WTC11 (cell line): ENCODE measurements around the gene GABBR2. TPM values are rescaled to one million over a fixed set of nuclear protein-coding genes. Genes with fewer than 3 reads are reported as not detected.

Experiments used
- ATAC-seq: fragments of 200-7000 bp; cut with Tn5 transposase; 2 replicates; pipeline ENCODE4 v1.10.0; 2021; ENCODE audit warnings: mild to moderate bottlenecking, moderate library complexity
- CTCF ChIA-PET: fragments of 300-600 bp; sonication (Branson Sonifier 250); formaldehyde crosslinking; loops from one replicate; lab custom pipeline; 2021; ENCODE audit warnings: antibody characterized with exemption; lab: Charles Lee
- POLR2A ChIA-PET: fragments of 350-600 bp; sonication (Branson Sonifier 250); formaldehyde crosslinking; loops from one replicate; lab custom pipeline; 2021; ENCODE audit warnings: antibody characterized with exemption; lab: Charles Lee
- DNase-seq: peaks from one replicate; pipeline ENCODE4 v3.0.0; 2021; ENCODE audit warnings: low spot score
- H3K27ac Mint-ChIP-seq: 2 replicates; pipeline ENCODE4 v1.8.0; 2021; ENCODE audit warnings: mixed read lengths
- H3K27me3 Mint-ChIP-seq: 2 replicates; pipeline ENCODE4 v1.8.0; 2021; ENCODE audit warnings: low read depth, mild to moderate bottlenecking, moderate library complexity, mixed read lengths
- H3K36me3 Mint-ChIP-seq: 2 replicates; pipeline ENCODE4 v1.8.0; 2021; ENCODE audit warnings: mixed read lengths
- H3K4me1 Mint-ChIP-seq: 2 replicates; pipeline ENCODE4 v1.8.0; 2022; ENCODE audit warnings: mixed read lengths
- H3K4me3 Mint-ChIP-seq: 2 replicates; pipeline ENCODE4 v1.8.0; 2021; ENCODE audit warnings: mild to moderate bottlenecking, moderate library complexity, mixed read lengths
- H3K9me3 Mint-ChIP-seq: 2 replicates; pipeline ENCODE4 v1.8.0; 2021; ENCODE audit warnings: mixed read lengths
- ATF1 ChIP-seq: sonication (generic); formaldehyde crosslinking; IDR thresholded peaks from 2 replicates; pipeline ENCODE4 v1.8.1; 2023; ENCODE audit warnings: mild to moderate bottlenecking, moderate library complexity, missing genetic modification reagents
- CREB1 ChIP-seq: sonication (generic); formaldehyde crosslinking; IDR thresholded peaks from 2 replicates; pipeline ENCODE4 v1.8.0; 2023; ENCODE audit warnings: mild to moderate bottlenecking, missing genetic modification reagents
- EMX1 ChIP-seq: fragments of 250-450 bp; sonication (Bioruptor Pico); IDR thresholded peaks from 2 replicates; pipeline ENCODE4 v1.8.0; 2021; ENCODE audit warnings: mild to moderate bottlenecking
- JAZF1 ChIP-seq: fragments of 250-450 bp; sonication (Bioruptor Pico); IDR thresholded peaks from 2 replicates; pipeline ENCODE4 v1.9.0; 2021; ENCODE audit warnings: moderate library complexity, mild to moderate bottlenecking, inconsistent platforms
- NR1H2 ChIP-seq: sonication (generic); formaldehyde crosslinking; IDR thresholded peaks from 2 replicates; pipeline ENCODE4 v1.9.0; 2021; ENCODE audit warnings: mild to moderate bottlenecking, moderate library complexity, missing genetic modification reagents
- NR3C1 ChIP-seq: sonication (generic); formaldehyde crosslinking; conservative IDR thresholded peaks from 2 replicates; pipeline ENCODE4 v1.8.1; 2023; ENCODE audit warnings: low read depth, mild to moderate bottlenecking, missing genetic modification reagents
- OVOL2 ChIP-seq: fragments of 250-450 bp; sonication (Bioruptor Pico); IDR thresholded peaks from 2 replicates; pipeline ENCODE4 v1.9.0; 2021; ENCODE audit warnings: mild to moderate bottlenecking, borderline replicate concordance
- PRRX2 ChIP-seq: fragments of 250-450 bp; sonication (Bioruptor Pico); IDR thresholded peaks from 2 replicates; pipeline ENCODE4 v1.8.0; 2021; ENCODE audit warnings: mild to moderate bottlenecking
- RORB ChIP-seq: fragments of 250-450 bp; sonication (Bioruptor Pico); IDR thresholded peaks from 2 replicates; pipeline ENCODE4 v1.9.0; 2021; ENCODE audit warnings: mild to moderate bottlenecking
- SMAD3 ChIP-seq: sonication (generic); formaldehyde crosslinking; IDR thresholded peaks from 2 replicates; pipeline ENCODE4 v1.8.0; 2022; ENCODE audit warnings: missing genetic modification reagents, mild to moderate bottlenecking, borderline replicate concordance
- TCF7 ChIP-seq: sonication (generic); formaldehyde crosslinking; IDR thresholded peaks from 2 replicates; pipeline ENCODE4 v1.8.0; 2022; ENCODE audit warnings: mild to moderate bottlenecking, low read depth, missing genetic modification reagents, moderate library complexity
- USF1 ChIP-seq: sonication (generic); formaldehyde crosslinking; IDR thresholded peaks from 2 replicates; pipeline ENCODE4 v1.8.0; 2022; ENCODE audit warnings: mild to moderate bottlenecking, missing genetic modification reagents
- ZNF121 ChIP-seq: sonication (generic); formaldehyde crosslinking; IDR thresholded peaks from 2 replicates; pipeline ENCODE4 v1.8.0; 2023; ENCODE audit warnings: missing genetic modification reagents
- ZNF138 ChIP-seq: sonication (generic); formaldehyde crosslinking; conservative IDR thresholded peaks from 2 replicates; pipeline ENCODE4 v1.8.1; 2022; ENCODE audit warnings: mild to moderate bottlenecking, moderate library complexity, missing genetic modification reagents
- total RNA-seq: library from RNA; stranded (reverse); gene quantifications from 3 replicates; pipeline ENCODE4 v1.2.3, GENCODE V29; 2021
- TF ChIP-seq, protein P1 (sequence below): sonication (generic); formaldehyde crosslinking; IDR thresholded peaks from 2 replicates; pipeline ENCODE4 v1.8.0; 2023; ENCODE audit warnings: mild to moderate bottlenecking, missing genetic modification reagents
- TF ChIP-seq, protein P2 (sequence below): sonication (generic); formaldehyde crosslinking; IDR thresholded peaks from 2 replicates; pipeline ENCODE4 v1.8.1; 2023; ENCODE audit warnings: mild to moderate bottlenecking, missing genetic modification reagents, borderline replicate concordance
- TF ChIP-seq, protein P3 (sequence below): sonication (generic); formaldehyde crosslinking; IDR thresholded peaks from 2 replicates; pipeline ENCODE4 v1.8.1; 2023; ENCODE audit warnings: mild to moderate bottlenecking, missing genetic modification reagents
- TF ChIP-seq, protein P4 (sequence below): sonication (generic); formaldehyde crosslinking; conservative IDR thresholded peaks from 2 replicates; pipeline ENCODE4 v1.8.1; 2023; ENCODE audit warnings: mild to moderate bottlenecking, low read depth, missing genetic modification reagents, moderate library complexity
- TF ChIP-seq, protein P5 (sequence below): sonication (generic); formaldehyde crosslinking; IDR thresholded peaks from 2 replicates; pipeline ENCODE4 v1.8.1; 2023; ENCODE audit warnings: mild to moderate bottlenecking, missing genetic modification reagents, moderate library complexity

Gene GABBR2
- total RNA-seq, 1 experiment from 2014 or later: 0.92 TPM

- Mint-ChIP-seq H3K9me3 (no peaks in the 10 kb centered on the region), H3K27ac (no peak overlapping the region), H3K36me3 (no peaks in the 10 kb centered on the region), H3K27me3 (no peaks in the 10 kb centered on the region), H3K4me1 (no peaks in the 10 kb centered on the region), H3K4me3 (no peak overlapping the region)
- peak; percentile 91 for ATAC-seq
- peak; percentile 46 for DNase-seq
- CTCF ChIA-PET: interaction anchor here (0.6 to 1.3 kb wide), 3 partner anchors 34 to 107 kb away, joined by 3 to 10 read pairs (median 6); no protein-coding TSS in a partner anchor
- no peak for TF ChIP-seq NR3C1 (CRISPR knock-in tag)
- POLR2A ChIA-PET: no interaction called here
These were observed 137.9 kb downstream of the GABBR2 start for GRCh38 chr9:98570663-98571440.

DNA sequence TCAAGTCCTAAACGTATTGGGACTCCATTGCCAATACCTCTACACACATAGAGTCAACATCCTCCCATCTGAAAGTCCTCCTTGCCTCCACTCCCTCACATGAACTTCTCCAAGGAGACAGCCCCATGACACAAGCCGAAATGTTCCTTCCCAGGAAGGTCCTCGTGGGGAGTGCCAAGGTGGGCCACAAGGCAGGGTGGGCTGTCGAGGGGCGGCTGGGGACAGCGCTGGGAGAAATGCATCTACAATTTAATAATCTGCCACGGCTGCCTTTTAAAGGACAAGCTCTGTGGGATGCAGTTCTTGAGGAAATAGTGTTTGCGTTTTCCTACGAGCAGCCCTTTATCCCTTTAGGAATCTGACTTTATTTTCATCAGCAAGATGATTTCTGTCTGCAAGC, 138.7 kb downstream of the GABBR2 start:
- no peaks in the 10 kb centered on the region for H3K27me3 Mint-ChIP-seq
- no peaks in the 10 kb centered on the region for H3K36me3 Mint-ChIP-seq
- ChIA-PET CTCF (interaction anchor here (0.9 to 1.3 kb wide), 2 partner anchors 12 to 34 kb away, joined by 3 to 10 read pairs; no protein-coding TSS in a partner anchor), POLR2A (no interaction called here)
- H3K4me1 Mint-ChIP-seq: no peaks in the 10 kb centered on the region
- H3K27ac Mint-ChIP-seq: no peak overlapping the region
- H3K4me3 Mint-ChIP-seq: no peak overlapping the region
- DNase-seq: no peak
- no peak for ATAC-seq
- no peaks in the 10 kb centered on the region for H3K9me3 Mint-ChIP-seq
- no peak for TF ChIP-seq PRRX2
- TF ChIP-seq SMAD3: no peak
- TF ChIP-seq NR3C1 (CRISPR knock-in tag): no peak
- no peak for TF ChIP-seq ATF1 (CRISPR knock-in tag)
- TF ChIP-seq, protein P1, sequence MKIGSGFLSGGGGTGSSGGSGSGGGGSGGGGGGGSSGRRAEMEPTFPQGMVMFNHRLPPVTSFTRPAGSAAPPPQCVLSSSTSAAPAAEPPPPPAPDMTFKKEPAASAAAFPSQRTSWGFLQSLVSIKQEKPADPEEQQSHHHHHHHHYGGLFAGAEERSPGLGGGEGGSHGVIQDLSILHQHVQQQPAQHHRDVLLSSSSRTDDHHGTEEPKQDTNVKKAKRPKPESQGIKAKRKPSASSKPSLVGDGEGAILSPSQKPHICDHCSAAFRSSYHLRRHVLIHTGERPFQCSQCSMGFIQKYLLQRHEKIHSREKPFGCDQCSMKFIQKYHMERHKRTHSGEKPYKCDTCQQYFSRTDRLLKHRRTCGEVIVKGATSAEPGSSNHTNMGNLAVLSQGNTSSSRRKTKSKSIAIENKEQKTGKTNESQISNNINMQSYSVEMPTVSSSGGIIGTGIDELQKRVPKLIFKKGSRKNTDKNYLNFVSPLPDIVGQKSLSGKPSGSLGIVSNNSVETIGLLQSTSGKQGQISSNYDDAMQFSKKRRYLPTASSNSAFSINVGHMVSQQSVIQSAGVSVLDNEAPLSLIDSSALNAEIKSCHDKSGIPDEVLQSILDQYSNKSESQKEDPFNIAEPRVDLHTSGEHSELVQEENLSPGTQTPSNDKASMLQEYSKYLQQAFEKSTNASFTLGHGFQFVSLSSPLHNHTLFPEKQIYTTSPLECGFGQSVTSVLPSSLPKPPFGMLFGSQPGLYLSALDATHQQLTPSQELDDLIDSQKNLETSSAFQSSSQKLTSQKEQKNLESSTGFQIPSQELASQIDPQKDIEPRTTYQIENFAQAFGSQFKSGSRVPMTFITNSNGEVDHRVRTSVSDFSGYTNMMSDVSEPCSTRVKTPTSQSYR: no peak
- TF ChIP-seq, protein P2, sequence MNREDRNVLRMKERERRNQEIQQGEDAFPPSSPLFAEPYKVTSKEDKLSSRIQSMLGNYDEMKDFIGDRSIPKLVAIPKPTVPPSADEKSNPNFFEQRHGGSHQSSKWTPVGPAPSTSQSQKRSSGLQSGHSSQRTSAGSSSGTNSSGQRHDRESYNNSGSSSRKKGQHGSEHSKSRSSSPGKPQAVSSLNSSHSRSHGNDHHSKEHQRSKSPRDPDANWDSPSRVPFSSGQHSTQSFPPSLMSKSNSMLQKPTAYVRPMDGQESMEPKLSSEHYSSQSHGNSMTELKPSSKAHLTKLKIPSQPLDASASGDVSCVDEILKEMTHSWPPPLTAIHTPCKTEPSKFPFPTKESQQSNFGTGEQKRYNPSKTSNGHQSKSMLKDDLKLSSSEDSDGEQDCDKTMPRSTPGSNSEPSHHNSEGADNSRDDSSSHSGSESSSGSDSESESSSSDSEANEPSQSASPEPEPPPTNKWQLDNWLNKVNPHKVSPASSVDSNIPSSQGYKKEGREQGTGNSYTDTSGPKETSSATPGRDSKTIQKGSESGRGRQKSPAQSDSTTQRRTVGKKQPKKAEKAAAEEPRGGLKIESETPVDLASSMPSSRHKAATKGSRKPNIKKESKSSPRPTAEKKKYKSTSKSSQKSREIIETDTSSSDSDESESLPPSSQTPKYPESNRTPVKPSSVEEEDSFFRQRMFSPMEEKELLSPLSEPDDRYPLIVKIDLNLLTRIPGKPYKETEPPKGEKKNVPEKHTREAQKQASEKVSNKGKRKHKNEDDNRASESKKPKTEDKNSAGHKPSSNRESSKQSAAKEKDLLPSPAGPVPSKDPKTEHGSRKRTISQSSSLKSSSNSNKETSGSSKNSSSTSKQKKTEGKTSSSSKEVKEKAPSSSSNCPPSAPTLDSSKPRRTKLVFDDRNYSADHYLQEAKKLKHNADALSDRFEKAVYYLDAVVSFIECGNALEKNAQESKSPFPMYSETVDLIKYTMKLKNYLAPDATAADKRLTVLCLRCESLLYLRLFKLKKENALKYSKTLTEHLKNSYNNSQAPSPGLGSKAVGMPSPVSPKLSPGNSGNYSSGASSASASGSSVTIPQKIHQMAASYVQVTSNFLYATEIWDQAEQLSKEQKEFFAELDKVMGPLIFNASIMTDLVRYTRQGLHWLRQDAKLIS (CRISPR knock-in tag): no peak
- TF ChIP-seq RORB (CRISPR knock-in tag): no peak
- TF ChIP-seq, protein P3, sequence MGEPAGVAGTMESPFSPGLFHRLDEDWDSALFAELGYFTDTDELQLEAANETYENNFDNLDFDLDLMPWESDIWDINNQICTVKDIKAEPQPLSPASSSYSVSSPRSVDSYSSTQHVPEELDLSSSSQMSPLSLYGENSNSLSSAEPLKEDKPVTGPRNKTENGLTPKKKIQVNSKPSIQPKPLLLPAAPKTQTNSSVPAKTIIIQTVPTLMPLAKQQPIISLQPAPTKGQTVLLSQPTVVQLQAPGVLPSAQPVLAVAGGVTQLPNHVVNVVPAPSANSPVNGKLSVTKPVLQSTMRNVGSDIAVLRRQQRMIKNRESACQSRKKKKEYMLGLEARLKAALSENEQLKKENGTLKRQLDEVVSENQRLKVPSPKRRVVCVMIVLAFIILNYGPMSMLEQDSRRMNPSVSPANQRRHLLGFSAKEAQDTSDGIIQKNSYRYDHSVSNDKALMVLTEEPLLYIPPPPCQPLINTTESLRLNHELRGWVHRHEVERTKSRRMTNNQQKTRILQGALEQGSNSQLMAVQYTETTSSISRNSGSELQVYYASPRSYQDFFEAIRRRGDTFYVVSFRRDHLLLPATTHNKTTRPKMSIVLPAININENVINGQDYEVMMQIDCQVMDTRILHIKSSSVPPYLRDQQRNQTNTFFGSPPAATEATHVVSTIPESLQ (CRISPR knock-in tag): no peak
- no peak for TF ChIP-seq USF1 (CRISPR knock-in tag)
- TF ChIP-seq, protein P4, sequence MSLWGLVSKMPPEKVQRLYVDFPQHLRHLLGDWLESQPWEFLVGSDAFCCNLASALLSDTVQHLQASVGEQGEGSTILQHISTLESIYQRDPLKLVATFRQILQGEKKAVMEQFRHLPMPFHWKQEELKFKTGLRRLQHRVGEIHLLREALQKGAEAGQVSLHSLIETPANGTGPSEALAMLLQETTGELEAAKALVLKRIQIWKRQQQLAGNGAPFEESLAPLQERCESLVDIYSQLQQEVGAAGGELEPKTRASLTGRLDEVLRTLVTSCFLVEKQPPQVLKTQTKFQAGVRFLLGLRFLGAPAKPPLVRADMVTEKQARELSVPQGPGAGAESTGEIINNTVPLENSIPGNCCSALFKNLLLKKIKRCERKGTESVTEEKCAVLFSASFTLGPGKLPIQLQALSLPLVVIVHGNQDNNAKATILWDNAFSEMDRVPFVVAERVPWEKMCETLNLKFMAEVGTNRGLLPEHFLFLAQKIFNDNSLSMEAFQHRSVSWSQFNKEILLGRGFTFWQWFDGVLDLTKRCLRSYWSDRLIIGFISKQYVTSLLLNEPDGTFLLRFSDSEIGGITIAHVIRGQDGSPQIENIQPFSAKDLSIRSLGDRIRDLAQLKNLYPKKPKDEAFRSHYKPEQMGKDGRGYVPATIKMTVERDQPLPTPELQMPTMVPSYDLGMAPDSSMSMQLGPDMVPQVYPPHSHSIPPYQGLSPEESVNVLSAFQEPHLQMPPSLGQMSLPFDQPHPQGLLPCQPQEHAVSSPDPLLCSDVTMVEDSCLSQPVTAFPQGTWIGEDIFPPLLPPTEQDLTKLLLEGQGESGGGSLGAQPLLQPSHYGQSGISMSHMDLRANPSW (CRISPR knock-in tag): no peak
- no peak for TF ChIP-seq EMX1
- no peak for TF ChIP-seq ZNF138 (CRISPR knock-in tag)
- no peak for TF ChIP-seq ZNF121 (CRISPR knock-in tag)
- TF ChIP-seq, protein P5, sequence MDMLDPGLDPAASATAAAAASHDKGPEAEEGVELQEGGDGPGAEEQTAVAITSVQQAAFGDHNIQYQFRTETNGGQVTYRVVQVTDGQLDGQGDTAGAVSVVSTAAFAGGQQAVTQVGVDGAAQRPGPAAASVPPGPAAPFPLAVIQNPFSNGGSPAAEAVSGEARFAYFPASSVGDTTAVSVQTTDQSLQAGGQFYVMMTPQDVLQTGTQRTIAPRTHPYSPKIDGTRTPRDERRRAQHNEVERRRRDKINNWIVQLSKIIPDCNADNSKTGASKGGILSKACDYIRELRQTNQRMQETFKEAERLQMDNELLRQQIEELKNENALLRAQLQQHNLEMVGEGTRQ (CRISPR knock-in tag): no peak
- TF ChIP-seq TCF7 (CRISPR knock-in tag): no peak
- TF ChIP-seq JAZF1 (CRISPR knock-in tag): no peak
- no peak for TF ChIP-seq OVOL2 (CRISPR knock-in tag)
- TF ChIP-seq NR1H2 (CRISPR knock-in tag): no peak
- no peak for TF ChIP-seq CREB1 (CRISPR knock-in tag)
